Kidney (tissue), 14 donors: Measurements from ENCODE around the gene RHOF. TPM values are rescaled to one million over a fixed set of nuclear protein-coding genes. Genes with fewer than 3 reads are reported as not detected.

ENCODE experiments used
- DNase-seq, 5 donors: peaks; one replicate each; pipeline ENCODE4 v3.0.0-alpha.2; 2013 to 2020
- FAIRE-seq: peaks from 2 replicates; lab custom pipeline; 2012; peaks lifted over from hg19 to GRCh38; lab: Jason Lieb, UNC
- H3K27ac ChIP-seq, 2 donors: one replicate each; pipeline ENCODE4 v1.7.0; 2013; ENCODE audit warnings: low read depth in 2 of 2, low read length in 2 of 2, inconsistent platforms in 1 of 2
- H3K27me3 ChIP-seq: one replicate; pipeline ENCODE4 v1.7.1; 2013; ENCODE audit warnings: low read length, inconsistent platforms; ENCODE audit not compliant: control insufficient read depth, insufficient read depth
- H3K36me3 ChIP-seq, 3 donors: one replicate each; pipeline versions ENCODE4 v1.7.0 to v1.7.1; 2013; ENCODE audit warnings: low read length in 3 of 3, control low read depth in 1 of 3, inconsistent platforms in 1 of 3; ENCODE audit not compliant: insufficient read depth in 3 of 3, control insufficient read depth in 2 of 3
- H3K4me1 ChIP-seq, 3 donors: one replicate each; pipeline versions ENCODE4 v1.7.0 to v1.7.1; 2013; ENCODE audit warnings: low read length in 3 of 3, inconsistent platforms in 1 of 3, low read depth in 1 of 3; ENCODE audit not compliant: control insufficient read depth in 2 of 3, insufficient read depth in 2 of 3
- H3K4me3 ChIP-seq, 3 donors: one replicate each; pipeline versions ENCODE4 v1.7.0 to v1.8.1; 2013; ENCODE audit warnings: low read length in 3 of 3, control low read depth in 1 of 3, inconsistent platforms in 1 of 3
- H3K9ac ChIP-seq, 3 donors: one replicate each; pipeline versions ENCODE4 v1.7.0 to v1.7.1; 2013; ENCODE audit warnings: low read length in 3 of 3, control low read depth in 1 of 3, inconsistent platforms in 1 of 3
- H3K9me3 ChIP-seq, 3 donors: one replicate each; pipeline versions ENCODE4 v1.7.0 to v1.7.1; 2013; ENCODE audit warnings: low read length in 3 of 3, control low read depth in 1 of 3, inconsistent platforms in 1 of 3; ENCODE audit not compliant: control insufficient read depth in 2 of 3, insufficient read depth in 1 of 3
- CTCF ChIP-seq: IDR thresholded peaks from 3 replicates; pipeline ENCODE4 v1.5.1; 2012; ENCODE audit warnings: mild to moderate bottlenecking, moderate library complexity, borderline replicate concordance; ENCODE audit not compliant: insufficient read depth; ENCODE audit errors: extremely low read depth
- intact Hi-C: fragments of 100-400 bp; cut with DNase I; formaldehyde crosslinking; loops from one replicate; pipeline ENCODE4 v1.11.1; 2022
- polyA plus RNA-seq: library from polyadenylated mRNA; stranded (reverse); fragments of 350-450 nt; fragmentation: Illumina TruSeq; extraction: RNeasy Lipid Tissue Mini Kit (QIAGEN cat#74804); gene quantifications from one replicate; pipeline ENCODE4 v1.2.3, GENCODE V29; 2014; ENCODE audit warnings: low read depth, low replicate concordance; ENCODE audit not compliant: insufficient read depth
- total RNA-seq: library from RNA; stranded (reverse); fragmentation: NEBNext Ultra II Directional; extraction: Animal tissue kit (Norgen Biotek cat#: 25700); gene quantifications from one replicate; pipeline ENCODE4 v1.2.1, GENCODE V29; 2021
- donor health status: control.
- donor health status: control.
- donor health status: control.
- donor health status: control.
- donor health status: control.
- donor health status: DM: yes; HTN: yes; CAD: no.
- donor health status: Normal renal cell carcinoma (clear cell type).

RHOF gene
- total and polyA plus RNA-seq, 2 donors from 2014 or later = 23.9 to 42.6 TPM

GRCh38 chr12:121831571-121832245 lies 38.2 kb upstream of the RHOF start:
- no peak overlapping the region for H3K27ac ChIP-seq
- intact Hi-C loops = no loop called here
- no peak overlapping the region for H3K4me3 ChIP-seq
- no peak for TF ChIP-seq CTCF
- no peaks in the 10 kb centered on the region for H3K9me3 ChIP-seq
- peaks cover 2 to 26% (median 14%) of the 10 kb centered on the region in 3 donors for H3K36me3 ChIP-seq
- no peaks in the 10 kb centered on the region for H3K27me3 ChIP-seq
- peaks cover 0 to 2% (median 0%) of the 10 kb centered on the region in 3 donors for H3K4me1 ChIP-seq
- DNase-seq = no peak
- H3K9ac ChIP-seq = no peak overlapping the region
- no peak for FAIRE-seq

GRCh38 chr12:121830588-121831265 lies 37.2 kb upstream of the RHOF start:
- no peak for TF ChIP-seq CTCF
- no peak overlapping the region for H3K9ac ChIP-seq
- no peak overlapping the region for H3K4me3 ChIP-seq
- DNase-seq = no peak
- intact Hi-C loops = no loop called here
- FAIRE-seq = no peak
- peaks cover 2 to 29% (median 14%) of the 10 kb centered on the region in 3 donors for H3K36me3 ChIP-seq
- no peak overlapping the region for H3K27ac ChIP-seq
- peaks cover 0 to 2% (median 0%) of the 10 kb centered on the region in 3 donors for H3K4me1 ChIP-seq
- H3K27me3 ChIP-seq = no peaks in the 10 kb centered on the region
- no peaks in the 10 kb centered on the region for H3K9me3 ChIP-seq

- no peak for DNase-seq
- Histone ChIP-seq H3K9ac (no peak overlapping the region), H3K4me3 (no peak overlapping the region), H3K4me1 (peaks cover 0 to 2% (median 0%) of the 10 kb centered on the region in 3 donors), H3K36me3 (peaks cover 2 to 29% (median 14%) of the 10 kb centered on the region in 3 donors), H3K9me3 (no peaks in the 10 kb centered on the region), H3K27me3 (no peaks in the 10 kb centered on the region), H3K27ac (no peak overlapping the region)
- TF ChIP-seq CTCF = no peak
- intact Hi-C loops = no loop called here
- FAIRE-seq = no peak
Measured at GRCh38 chr12:121830134-121830533, 36.6 kb upstream of the RHOF start.
